Measurements from ENCODE around the gene CHRNA7. TPM values are rescaled to one million over a fixed set of nuclear protein-coding genes. Genes with fewer than 3 reads are reported as not detected.

The CHRNA7 gene
- total RNA-seq: 1 to 10 TPM; 1.8 to 5.2 (median 3.4) TPM
- polyA plus RNA-seq: 1 to 10 TPM; 1.6 to 1.9 TPM
- long read RNA-seq, donor 1, full-length matches to known transcripts: 6 of 13 reads
- long read RNA-seq, donor 1, partial matches to known transcripts: 0 of 13 reads
- long read RNA-seq, donor 1, other reads (novel, unspliced or antisense): 7 of 13 reads
- long read RNA-seq, donor 2, full-length matches to known transcripts: 4 of 4 reads
- long read RNA-seq, donor 2, partial matches to known transcripts: 0 of 4 reads
- long read RNA-seq, donor 2, other reads (novel, unspliced or antisense): 0 of 4 reads
- long read RNA-seq, donor 3, full-length matches to known transcripts: 6 of 11 reads
- long read RNA-seq, donor 3, partial matches to known transcripts: 1 of 11 reads
- long read RNA-seq, donor 3, other reads (novel, unspliced or antisense): 4 of 11 reads

- H3K9me3 ChIP-seq: no peaks in the 10 kb centered on the region
- H3K27me3 ChIP-seq: no peaks in the 10 kb centered on the region
- intact Hi-C loops (cut with DNase I): no loop called here
- peak within 1 kb of the TSS in 1 of 2 donors; percentile 61 for H3K27ac ChIP-seq
- 0 to 1% (median 1%) methylated on average over 60 to 92 of the region's 92 CpGs for WGBS, 3 donors
- H3K4me3 ChIP-seq: peak within 1 kb of the TSS; percentile 60
- no peaks in the 10 kb centered on the region for H3K36me3 ChIP-seq
- TF ChIP-seq CTCF (IDR thresholded peaks at IDR 0.05): peak in 2 of 3 donors; percentile 28
- TF ChIP-seq EP300 (IDR thresholded peaks at IDR 0.05): no peak
- TF ChIP-seq POLR2A (IDR thresholded peaks at IDR 0.05): no peak
- DNase-seq: peak; percentile 30 to 78 (median 73)
- peaks cover 9% of the 10 kb centered on the region for H3K4me1 ChIP-seq (ENCODE audit: insufficient read depth)
Observed at GRCh38 chr15:32029862-32030781, at the start of gene CHRNA7. TSS of gene CHRNA7 (plus strand) at chr15:32030515. CDS start at chr15:32030595, 80 bp downstream.

GRCh38 chr15:31985607-31986006, 44.7 kb upstream of the CHRNA7 start:
- intact Hi-C loops (cut with DNase I): no loop called here
- DNase-seq: no peak
- Histone ChIP-seq H3K4me1 (ENCODE audit: insufficient read depth) (no peaks in the 10 kb centered on the region), H3K4me3 (no peak overlapping the region), H3K27ac (no peak overlapping the region), H3K9me3 (no peaks in the 10 kb centered on the region), H3K27me3 (no peaks in the 10 kb centered on the region), H3K36me3 (no peaks in the 10 kb centered on the region)
- 35 to 43% (median 41%) methylated on average over 4 of the region's 4 CpGs for WGBS, 3 donors
- TF ChIP-seq POLR2A (IDR thresholded peaks at IDR 0.05): no peak

- H3K27me3 ChIP-seq: no peaks in the 10 kb centered on the region
- H3K36me3 ChIP-seq: no peaks in the 10 kb centered on the region
- no peak for DNase-seq
- WGBS, 3 donors: 60 to 82% (median 72%) methylated on average over 4 of the region's 4 CpGs
- no peak for TF ChIP-seq CTCF (IDR thresholded peaks at IDR 0.05)
- no peak for TF ChIP-seq POLR2A (IDR thresholded peaks at IDR 0.05)
- no peak for TF ChIP-seq EP300 (IDR thresholded peaks at IDR 0.05)
- no peaks in the 10 kb centered on the region for H3K4me1 ChIP-seq (ENCODE audit: insufficient read depth)
- no peak overlapping the region for H3K4me3 ChIP-seq
- no peaks in the 10 kb centered on the region for H3K9me3 ChIP-seq
- no peak overlapping the region for H3K27ac ChIP-seq
- intact Hi-C loops (cut with DNase I): no loop called here
Observed at GRCh38 chr15:31993062-31993461, 37.3 kb upstream of the CHRNA7 start.

- Histone ChIP-seq H3K27me3 (no peaks in the 10 kb centered on the region), H3K4me3 (no peak overlapping the region)
- intact Hi-C loops (cut with DNase I): no loop called here
Observed at GRCh38 chr15:31997711-31998110, 32.6 kb upstream of the CHRNA7 start.

More at GRCh38 chr15:31997711-31998110, 32.6 kb upstream of the CHRNA7 start:
- Histone ChIP-seq H3K9me3 (no peaks in the 10 kb centered on the region), H3K27ac (no peak overlapping the region), H3K36me3 (no peaks in the 10 kb centered on the region), H3K4me1 (ENCODE audit: insufficient read depth) (no peaks in the 10 kb centered on the region)
- TF ChIP-seq POLR2A (IDR thresholded peaks at IDR 0.05) (no peak), CTCF (IDR thresholded peaks at IDR 0.05) (no peak), EP300 (IDR thresholded peaks at IDR 0.05) (no peak)
- DNase-seq: no peak
